ENCODE data around the gene KIF2A. TPM values are rescaled to one million over a fixed set of nuclear protein-coding genes. Genes with fewer than 3 reads are reported as not detected.

KIF2A gene
- total and polyA plus RNA-seq, 2 of the 4 experiments (the other 2 are of a cell fraction), result 23.6 to 37.3 TPM

DNA sequence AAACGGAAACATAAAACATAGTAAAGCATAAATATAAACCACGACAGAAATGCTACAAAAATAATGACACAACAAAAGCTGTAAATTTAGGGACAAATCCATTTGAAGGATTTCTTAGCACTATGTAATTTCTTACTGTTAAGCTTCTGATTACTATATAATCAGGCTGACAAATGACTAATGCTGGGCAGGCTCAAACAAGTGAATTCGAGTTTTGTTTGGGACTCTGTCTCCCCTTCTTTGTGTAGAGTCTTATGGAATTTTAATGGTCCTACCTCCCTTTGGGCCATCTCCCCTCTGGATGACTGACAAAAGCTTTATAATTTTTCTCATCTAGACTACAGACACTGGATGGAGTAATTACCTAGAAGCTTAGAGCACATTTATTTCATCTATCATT is 24.6 kb upstream of the KIF2A start:
- no peak overlapping the region for H3K4me2 ChIP-seq (ENCODE audit: low read depth, low read length)
- no peaks in the 10 kb centered on the region for H3K36me3 ChIP-seq (ENCODE audit: control insufficient read depth, insufficient read depth, low read length)
- ChIA-PET POLR2A (ENCODE audit: unreplicated experiment) (no interaction called here), CTCF (no interaction called here)
- no peak overlapping the region for H3K4ac ChIP-seq (ENCODE audit: low read depth, low read length)
- no peaks in the 10 kb centered on the region; the same call in 1 of the 2 replicates for H3K27me3 ChIP-seq (ENCODE audit: control insufficient read depth, insufficient read depth, low read length)
- H3K9ac ChIP-seq (ENCODE audit: low read depth, low read length), result no peak overlapping the region
- in situ Hi-C loops (cut with MboI; ENCODE audit: low sequenced_read_pairs), result no loop called here
- H2BK120ac ChIP-seq (ENCODE audit: low read depth, low read length), result no peak overlapping the region
- no peak for TF ChIP-seq SMC3 (IDR thresholded peaks at IDR 0.05; ENCODE audit: low read depth, low read length)
- no peak for TF ChIP-seq RCOR1 (IDR thresholded peaks at IDR 0.05; ENCODE audit: insufficient replicate concordance, low read length)
- no peak for TF ChIP-seq NFE2L2 (IDR thresholded peaks at IDR 0.05; ENCODE audit: low read depth, low read length)
- TF ChIP-seq CTCF (conservative IDR thresholded peaks at IDR 0.05; ENCODE audit: low read depth, low read length), result no peak
- no peak for TF ChIP-seq MAZ (IDR thresholded peaks at IDR 0.05; ENCODE audit: borderline replicate concordance, low read depth, low read length)
- no peak for TF ChIP-seq CEBPB (IDR thresholded peaks at IDR 0.05; ENCODE audit: low read depth, low read length)
- TF ChIP-seq, protein P1, sequence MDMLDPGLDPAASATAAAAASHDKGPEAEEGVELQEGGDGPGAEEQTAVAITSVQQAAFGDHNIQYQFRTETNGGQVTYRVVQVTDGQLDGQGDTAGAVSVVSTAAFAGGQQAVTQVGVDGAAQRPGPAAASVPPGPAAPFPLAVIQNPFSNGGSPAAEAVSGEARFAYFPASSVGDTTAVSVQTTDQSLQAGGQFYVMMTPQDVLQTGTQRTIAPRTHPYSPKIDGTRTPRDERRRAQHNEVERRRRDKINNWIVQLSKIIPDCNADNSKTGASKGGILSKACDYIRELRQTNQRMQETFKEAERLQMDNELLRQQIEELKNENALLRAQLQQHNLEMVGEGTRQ (IDR thresholded peaks at IDR 0.05; ENCODE audit: low read depth, low read length), result no peak
- TF ChIP-seq CHD1 (IDR thresholded peaks at IDR 0.05; ENCODE audit: low read depth, low read length), result no peak
- no peak for TF ChIP-seq ELK1 (IDR thresholded peaks at IDR 0.05; ENCODE audit: borderline replicate concordance, low read depth, low read length)
- TF ChIP-seq FOS (IDR thresholded peaks at IDR 0.05; ENCODE audit: low read depth, low read length), result no peak
- no peak for TF ChIP-seq RAD21 (IDR thresholded peaks at IDR 0.05; ENCODE audit: low read length)
- TF ChIP-seq MAFK (IDR thresholded peaks at IDR 0.05; ENCODE audit: low read depth, low read length), result no peak
- no peak for TF ChIP-seq MXI1 (IDR thresholded peaks at IDR 0.05; ENCODE audit: borderline replicate concordance, low read depth, low read length)
- no peak for TF ChIP-seq POLR2A (IDR thresholded peaks at IDR 0.05; ENCODE audit: low read depth, low read length)
- no peak for TF ChIP-seq RFX5 (IDR thresholded peaks at IDR 0.05; ENCODE audit: low read depth, low read length)
- TF ChIP-seq BHLHE40 (IDR thresholded peaks at IDR 0.05; ENCODE audit: low read depth, low read length), result no peak
- no peak overlapping the region for H3K23ac ChIP-seq (ENCODE audit: low read depth, low read length)
- no peak overlapping the region for H2BK5ac ChIP-seq (ENCODE audit: low read depth, low read length, poor library complexity, severe bottlenecking)
- H4K8ac ChIP-seq (ENCODE audit: low read depth in 2 of 2, low read length in 2 of 2), result no peak overlapping the region
- no peak overlapping the region for H2BK20ac ChIP-seq (ENCODE audit: low read depth, low read length)
- ATAC-seq (ENCODE audit: low read depth) (no peak), DNase-seq (no peak)
- no peaks in the 10 kb centered on the region for H3K79me1 ChIP-seq (ENCODE audit: low read depth in 1 of 2, low read length in 2 of 2)
- H4K91ac ChIP-seq (ENCODE audit: insufficient read depth, low read depth, low read length), result no peak overlapping the region
- no peak overlapping the region for H2AK5ac ChIP-seq (ENCODE audit: low read depth, low read length)
- H3K14ac ChIP-seq (replicated peaks; ENCODE audit: low read depth, low read length), result no peak overlapping the region
- no peaks in the 10 kb centered on the region for H3K4me1 ChIP-seq (ENCODE audit: control insufficient read depth, insufficient read depth, low read length)
- H3K27ac ChIP-seq (ENCODE audit: insufficient read depth, low read length), result no peak overlapping the region
- dilution Hi-C loops (cut with HindIII; ENCODE audit: low sequenced_read_pairs, unreplicated experiment), result no loop called here
- no peak overlapping the region for H2BK15ac ChIP-seq (ENCODE audit: low read depth, low read length)
- intact Hi-C loops (cut with micrococcal nuclease), result no loop called here
- no peak overlapping the region for H4K5ac ChIP-seq (ENCODE audit: low read depth, low read length)
- H4K20me1 ChIP-seq (ENCODE audit: insufficient read depth, low read length), result no peaks in the 10 kb centered on the region
- H3K9me3 ChIP-seq (ENCODE audit: control insufficient read depth, insufficient read depth, low read length), result no peaks in the 10 kb centered on the region
- BruUV-seq (replicated peaks), result no TSS peak
- no peak overlapping the region for H3K4me3 ChIP-seq (ENCODE audit: insufficient read depth, low read depth, low read length)
- no peak overlapping the region for H2AK9ac ChIP-seq (replicated peaks; ENCODE audit: low read depth, low read length, poor library complexity)
- H2AFZ ChIP-seq (replicated peaks; ENCODE audit: low read length, poor library complexity), result no peak overlapping the region
- H3K18ac ChIP-seq (ENCODE audit: low read depth, low read length), result no peak overlapping the region
- no peaks in the 10 kb centered on the region for H3K9me1 ChIP-seq (ENCODE audit: insufficient read depth, low read length)
- no peak overlapping the region for H3K56ac ChIP-seq (ENCODE audit: extremely low read depth, insufficient read depth, low read length)
- no CpG with 5 or more reads among the region's 3 CpGs for WGBS, 2 experiments (ENCODE audit: extremely low coverage in 2 of 2, insufficient read length in 1 of 2)

Data from IMR-90 (cell line).